HG03196 (cell line): Measurements from ENCODE around the gene DLX4.

Experiments
- ATAC-seq: cut with Tn5 transposase; IDR thresholded peaks from one replicate; pipeline ENCODE4 v1.9.1; 2021; ENCODE audit not compliant: unreplicated experiment

DLX4 gene

DNA sequence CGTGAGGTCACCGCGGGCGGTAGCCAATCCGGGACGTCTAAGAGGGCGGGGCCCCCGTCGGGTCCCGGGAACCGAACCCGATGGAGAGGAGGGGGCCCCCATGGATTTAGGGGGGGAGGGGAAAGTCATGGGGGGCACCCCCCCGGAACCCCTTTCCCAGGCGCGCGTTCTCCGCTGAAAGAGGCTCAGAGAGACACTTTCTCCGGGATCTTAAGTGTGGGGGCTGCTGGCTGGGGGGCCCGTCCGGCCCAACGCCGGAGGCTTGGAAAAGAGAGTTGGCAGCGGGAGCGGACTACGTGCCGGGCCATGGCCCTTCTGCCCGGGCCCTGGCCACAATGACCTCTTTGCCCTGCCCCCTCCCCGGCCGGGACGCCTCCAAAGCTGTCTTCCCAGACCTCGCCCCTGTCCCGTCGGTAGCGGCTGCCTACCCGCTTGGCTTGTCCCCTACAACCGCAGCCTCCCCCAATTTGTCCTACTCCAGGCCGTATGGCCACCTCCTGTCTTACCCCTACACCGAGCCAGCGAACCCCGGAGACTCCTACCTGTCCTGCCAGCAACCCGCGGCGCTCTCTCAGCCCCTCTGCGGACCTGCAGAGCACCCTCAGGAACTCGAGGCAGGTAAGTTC, at the start of gene DLX4:
Gene DLX4, plus strand, starts transcription at position 57 of the 626 bp plus-strand sequence. Its CDS starts 279 bp downstream, at position 336.
- ATAC-seq: no peak

GRCh38 chr17:49920030-49920769, 48.8 kb upstream of the DLX4 start:
- ATAC-seq: no peak

- no peak for ATAC-seq
Measured at GRCh38 chr17:49922095-49922494, 46.9 kb upstream of the DLX4 start.

DNA sequence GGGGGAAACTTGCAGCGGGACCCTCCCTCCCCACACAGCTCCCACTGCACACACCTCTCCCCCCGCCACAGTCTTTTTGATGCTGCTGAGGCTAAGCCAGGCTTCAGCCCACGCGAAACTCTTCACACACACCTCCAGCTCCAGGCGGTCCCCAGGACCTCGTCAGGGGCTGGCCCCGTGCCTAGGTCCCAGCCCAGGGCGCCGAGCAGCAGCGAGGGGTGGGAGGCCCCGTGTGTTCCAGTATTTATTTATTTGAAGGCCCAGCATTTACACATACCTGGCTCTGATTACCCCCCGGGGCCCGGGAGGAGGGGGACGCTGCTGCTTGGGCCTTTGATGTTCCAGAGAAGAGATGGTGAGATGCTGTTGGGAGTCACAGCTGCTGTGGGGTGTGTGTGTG, 44.9 kb upstream of the DLX4 start:
- ATAC-seq: no peak

DNA sequence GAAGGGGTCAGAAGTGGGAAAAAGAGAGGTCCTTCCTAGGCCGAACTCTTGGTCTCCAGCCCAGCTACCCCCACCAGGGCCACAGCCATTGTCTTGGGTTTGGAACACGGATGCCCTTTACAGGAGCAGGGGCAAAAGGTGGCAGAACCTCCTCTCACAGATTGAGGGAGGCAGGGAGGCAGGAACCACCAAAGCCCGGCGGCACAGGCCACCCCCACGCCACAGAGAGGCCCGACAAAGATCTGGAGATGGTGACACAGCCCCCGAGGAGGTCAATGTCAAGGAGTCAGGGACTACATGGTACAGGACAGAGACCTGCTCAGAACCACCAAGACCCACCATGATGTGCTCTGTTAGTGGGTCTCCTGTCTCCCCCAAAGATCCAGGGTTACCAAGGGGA, 44.4 kb upstream of the DLX4 start:
- no peak for ATAC-seq

DNA sequence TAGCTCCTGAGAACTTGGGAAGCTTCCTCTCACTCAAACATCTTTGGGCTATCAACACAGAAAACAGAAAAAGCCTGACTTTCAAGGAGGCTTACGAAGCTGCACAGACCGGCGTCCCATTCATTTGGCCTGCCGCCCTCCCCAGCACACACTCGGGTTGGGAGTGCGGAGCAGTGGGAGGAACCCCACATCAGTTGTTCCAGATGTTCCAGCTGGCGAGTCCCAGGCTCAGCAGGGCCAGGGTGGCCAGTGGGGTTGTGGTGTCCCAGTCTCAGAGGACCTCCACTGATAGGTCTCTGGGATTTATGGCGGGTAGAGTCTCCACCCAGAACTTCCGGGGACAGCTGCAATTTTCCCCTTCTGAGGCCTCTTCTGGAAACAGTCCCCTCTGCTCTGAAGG, 43.1 kb upstream of the DLX4 start:
- ATAC-seq: no peak

GRCh38 chr17:49926886-49927285, 42.1 kb upstream of the DLX4 start:
- ATAC-seq: no peak

DNA sequence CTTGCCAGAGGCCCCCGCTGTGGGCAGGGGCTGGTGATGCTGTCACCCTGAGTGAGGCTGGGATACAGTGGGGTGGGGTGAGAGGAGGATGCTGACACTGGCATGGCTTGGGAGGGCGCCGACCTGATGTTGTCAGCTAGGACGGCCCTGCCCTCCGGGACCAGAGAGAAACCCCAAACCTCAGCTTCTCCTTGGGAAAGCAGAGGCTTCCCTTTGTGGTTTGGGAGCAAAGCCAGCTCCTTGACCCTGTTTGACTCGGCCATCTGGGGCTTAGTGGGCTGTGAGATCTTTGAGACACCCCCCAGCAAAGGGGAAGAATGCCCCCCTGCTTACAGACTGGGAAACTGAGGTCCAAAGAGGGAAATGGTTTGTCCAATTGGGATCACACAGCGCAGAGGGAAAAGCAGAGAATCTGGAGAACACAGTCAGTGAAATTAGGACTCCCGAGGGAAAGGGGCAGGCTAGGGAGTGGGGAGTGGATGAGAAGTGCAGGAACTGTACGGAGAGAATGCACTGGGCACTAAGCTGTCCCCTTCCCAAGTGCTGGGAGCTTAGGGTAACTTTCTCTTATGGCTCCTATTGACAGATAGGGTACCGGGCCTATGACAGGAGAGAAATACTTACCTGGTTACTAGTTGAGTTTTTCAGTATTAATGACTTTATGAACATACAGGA, 40.7 kb upstream of the DLX4 start:
- ATAC-seq: no peak

DNA sequence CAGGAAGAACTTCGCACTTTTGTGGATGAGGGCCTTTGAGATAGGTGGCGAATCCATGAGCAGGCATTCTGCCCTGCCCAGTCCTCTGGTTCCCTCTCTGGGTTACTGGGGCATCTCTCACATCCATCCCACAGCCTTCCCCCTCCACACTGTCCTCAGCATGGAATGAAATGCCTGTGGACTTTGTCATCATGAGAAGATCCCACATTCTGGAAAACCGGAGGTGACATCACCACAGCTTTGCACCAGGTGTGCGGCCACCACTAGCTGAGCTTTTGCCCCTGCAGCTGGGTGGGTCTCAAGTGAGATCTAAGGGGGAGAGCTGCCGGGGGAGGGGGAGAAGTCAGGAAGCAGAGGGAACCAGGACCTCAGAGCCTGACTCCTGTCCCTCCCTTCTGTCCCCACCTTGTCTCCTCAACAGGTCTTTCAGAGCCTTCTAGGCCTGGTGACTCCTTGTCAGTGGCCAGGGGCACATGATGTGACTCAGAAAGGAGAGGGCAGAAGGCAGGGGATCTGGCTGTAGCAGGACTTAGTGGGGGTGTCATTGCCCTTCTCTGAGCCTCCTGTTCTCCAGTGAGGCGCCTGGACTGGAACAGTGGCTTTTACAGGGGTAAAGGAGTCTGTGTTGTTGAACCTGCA, 40.0 kb upstream of the DLX4 start:
- no peak for ATAC-seq

- ATAC-seq: no peak
Measured at GRCh38 chr17:49930880-49931279, 38.1 kb upstream of the DLX4 start.

DNA sequence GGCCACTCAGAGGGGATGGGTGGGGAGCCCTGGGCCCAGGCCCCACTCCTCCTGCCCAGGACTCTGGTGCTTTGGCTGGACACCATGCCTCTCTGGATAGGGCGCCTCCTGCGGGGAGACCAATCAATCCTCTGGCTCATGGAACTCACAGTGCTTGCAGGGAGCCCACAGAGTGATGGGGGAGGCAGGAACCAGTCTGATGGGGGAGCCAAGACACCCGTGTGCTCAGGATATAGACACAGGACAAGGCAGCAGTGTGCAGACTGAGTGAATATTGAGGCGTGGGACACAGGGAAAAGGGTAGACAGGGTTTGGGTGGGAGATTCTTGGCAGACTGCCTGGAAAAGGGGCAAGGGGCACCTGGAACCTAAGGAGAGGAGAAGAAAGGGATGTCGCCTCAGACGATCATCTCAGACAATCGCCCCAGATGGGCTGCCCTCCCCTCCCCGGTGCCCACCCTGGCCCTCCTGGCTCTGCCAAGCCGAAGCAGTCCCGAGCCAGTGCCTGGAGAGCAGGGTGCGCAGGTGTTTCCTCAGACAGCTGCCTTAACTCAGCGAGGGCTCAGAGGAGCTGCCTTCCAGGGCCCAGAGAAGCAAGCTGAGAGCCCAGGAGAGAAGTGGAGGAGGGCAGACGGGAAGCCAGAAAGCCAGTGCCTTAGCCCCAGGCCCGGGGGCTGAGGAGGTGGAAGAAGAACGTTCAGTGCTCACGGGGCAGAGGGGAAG, 37.4 kb upstream of the DLX4 start:
- ATAC-seq: no peak

- ATAC-seq: no peak
Measured at GRCh38 chr17:49932138-49932723, 36.8 kb upstream of the DLX4 start.

DNA sequence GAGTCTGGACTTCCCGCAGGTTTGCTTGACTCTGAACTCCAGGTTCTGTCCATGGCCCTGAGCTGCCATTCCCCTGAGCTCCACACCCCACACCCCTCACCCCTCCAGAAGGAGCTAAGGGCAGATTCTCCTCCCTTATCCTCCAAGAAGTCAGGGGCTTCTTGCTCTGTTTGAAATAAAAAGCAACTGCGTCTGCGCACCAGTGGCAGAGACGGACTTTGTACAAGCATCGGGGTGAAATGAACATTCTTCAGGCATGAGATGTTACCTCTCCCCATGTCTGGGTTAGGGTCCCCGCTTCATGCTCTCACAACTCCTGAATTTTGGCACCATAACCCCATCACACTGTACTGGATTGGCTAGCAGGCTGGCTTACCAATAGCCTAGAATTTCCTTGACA, 36.1 kb upstream of the DLX4 start:
- no peak for ATAC-seq

DNA sequence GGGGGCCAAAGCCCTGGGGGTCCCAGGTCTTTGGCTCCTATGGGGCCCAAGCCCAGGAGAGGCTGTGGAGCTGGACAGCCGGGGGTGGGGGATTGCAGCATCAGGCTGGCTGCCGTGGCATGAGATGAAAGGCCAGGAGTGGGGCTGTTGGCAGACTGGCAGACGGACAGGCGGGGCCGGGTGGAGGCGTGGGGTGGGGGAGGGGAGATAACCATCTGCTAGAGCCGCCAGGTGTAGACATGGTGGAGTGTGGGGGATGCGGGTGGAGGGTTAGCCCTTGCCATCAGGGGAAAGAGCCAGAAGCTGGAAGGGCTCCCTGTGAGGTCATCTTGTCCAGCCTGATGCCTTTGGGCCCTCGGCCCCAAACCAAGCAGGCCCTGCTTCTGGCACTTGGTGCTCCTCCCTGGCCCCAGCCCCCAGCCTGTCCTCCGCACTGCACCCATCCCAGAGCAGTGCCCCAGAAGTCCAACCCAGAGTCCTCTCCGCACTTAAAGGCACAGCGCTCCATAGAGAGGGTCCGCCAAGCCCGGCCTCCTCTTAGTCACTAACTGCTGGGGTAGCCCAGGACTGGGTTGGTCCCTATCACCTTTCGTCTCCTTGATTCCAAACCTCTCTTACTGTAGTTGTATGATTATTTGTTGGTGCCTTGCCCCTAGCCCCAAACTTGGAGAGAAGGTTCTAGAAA, 33.3 kb upstream of the DLX4 start:
- ATAC-seq: no peak

- ATAC-seq: no peak
Measured at GRCh38 chr17:49936386-49936785, 32.6 kb upstream of the DLX4 start.

GRCh38 chr17:49939318-49939717, 29.7 kb upstream of the DLX4 start:
- no peak for ATAC-seq

DNA sequence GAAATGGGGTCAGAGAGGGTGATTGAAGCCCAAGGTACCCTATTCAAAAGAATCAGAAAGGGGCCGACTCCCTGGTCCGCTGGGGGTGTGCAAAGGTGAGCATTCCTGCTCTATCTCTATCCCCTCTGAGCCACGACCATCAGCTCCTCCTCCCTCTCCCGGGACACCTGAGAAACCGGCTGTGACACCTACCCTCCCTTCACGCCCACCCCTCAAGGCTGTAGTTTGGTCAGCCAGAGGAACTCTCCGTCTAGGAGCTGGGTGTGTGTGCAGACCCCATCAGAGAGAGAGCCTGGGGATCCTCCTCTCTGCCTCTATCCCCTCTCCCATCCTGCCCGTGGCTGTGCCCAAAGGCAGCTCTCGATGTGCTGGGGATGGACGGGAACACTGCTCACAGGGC, 27.6 kb upstream of the DLX4 start:
- no peak for ATAC-seq

- no peak for ATAC-seq
Measured at GRCh38 chr17:49942947-49943346, 26.0 kb upstream of the DLX4 start.

- no peak for ATAC-seq
Measured at GRCh38 chr17:49944273-49944870, 24.6 kb upstream of the DLX4 start.

DNA sequence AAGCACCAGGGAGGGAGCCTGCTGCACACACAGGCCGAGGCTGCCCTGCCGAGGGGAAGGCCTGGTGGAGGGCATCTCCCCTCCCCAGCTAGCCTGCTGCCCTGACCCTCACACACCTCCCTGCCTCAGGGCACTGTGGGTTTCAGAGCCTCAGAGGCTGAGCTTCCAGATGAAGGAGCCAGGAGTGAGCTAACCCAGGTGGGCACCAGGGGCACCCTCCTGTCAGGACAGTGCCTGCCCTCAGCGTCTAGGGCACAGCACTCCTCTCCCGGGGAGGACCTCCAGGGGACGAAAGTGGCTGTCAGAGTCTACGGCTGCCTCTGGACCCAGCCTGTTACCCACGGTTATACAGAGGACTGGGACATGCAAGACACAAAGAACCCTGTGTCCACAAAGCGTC, 22.8 kb upstream of the DLX4 start:
- no peak for ATAC-seq
